K562 (cell line): ENCODE data around the gene STIM1. TPM values are rescaled to one million over a fixed set of nuclear protein-coding genes. Genes with fewer than 3 reads are reported as not detected.

Experiments used
- ATF7 ChIP-seq: fragments of 450-650 bp; IDR thresholded peaks from 2 replicates; pipeline ENCODE4 v1.7.1; 2014; ENCODE audit warnings: mild to moderate bottlenecking, moderate library complexity
- E4F1 ChIP-seq: fragments of 250-450 bp; sonication (Bioruptor Pico); IDR thresholded peaks from 2 replicates; pipeline ENCODE4 v1.5.0; 2021; ENCODE audit warnings: mild to moderate bottlenecking, borderline replicate concordance
- HMGN3 ChIP-seq: IDR thresholded peaks from 2 replicates; pipeline ENCODE4 v1.6.1; 2011; ENCODE audit warnings: borderline replicate concordance, low read depth, mild to moderate bottlenecking, mixed read lengths, low read length; ENCODE audit not compliant: insufficient read length; ENCODE audit errors: extremely low read depth
- MCM2 ChIP-seq: fragments of 450-650 bp; IDR thresholded peaks from 2 replicates; pipeline ENCODE4 v1.6.1; 2017; ENCODE audit warnings: low read depth, mild to moderate bottlenecking
- MIER1 ChIP-seq: fragments of 450-650 bp; IDR thresholded peaks from 2 replicates; pipeline ENCODE4 v1.6.1; 2016; ENCODE audit warnings: antibody characterized with exemption, mild to moderate bottlenecking, low read depth
- NONO ChIP-seq, 2 experiments: fragments of 200-400 bp in 1 of 2; fragments of 450-650 bp in 1 of 2; formaldehyde crosslinking in 1 of 2; IDR thresholded peaks; 2 replicates each; pipeline ENCODE4 v1.6.1; 2017; ENCODE audit warnings: low read depth in 2 of 2, mild to moderate bottlenecking in 2 of 2, moderate library complexity in 2 of 2, low read length in 1 of 2
- SAFB ChIP-seq: fragments of 200-400 bp; formaldehyde crosslinking; IDR thresholded peaks from 2 replicates; pipeline ENCODE4 v1.6.1; 2017; ENCODE audit warnings: low read depth, low read length, borderline replicate concordance
- TCF3 ChIP-seq: sonication (generic); formaldehyde crosslinking; IDR thresholded peaks from 2 replicates; pipeline ENCODE4 v1.4.0; 2020; ENCODE audit warnings: mild to moderate bottlenecking, missing genetic modification reagents
- WHSC1 ChIP-seq: IDR thresholded peaks from one replicate; pipeline ENCODE4 v1.6.1; 2012; ENCODE audit warnings: low read length, control low read depth, inconsistent platforms
- XRCC5 ChIP-seq: fragments of 200-400 bp; formaldehyde crosslinking; IDR thresholded peaks from 2 replicates; pipeline ENCODE4 v1.6.1; 2017; ENCODE audit warnings: low read depth, mild to moderate bottlenecking, low read length
- ZNF354B ChIP-seq: fragments of 250-450 bp; sonication (Bioruptor Pico); IDR thresholded peaks from 2 replicates; pipeline ENCODE4 v1.4.0; 2020
- ZNF785 ChIP-seq: fragments of 250-450 bp; sonication (Bioruptor Pico); IDR thresholded peaks from 2 replicates; pipeline ENCODE4 v1.4.0; 2020; ENCODE audit warnings: mild to moderate bottlenecking
- polyA plus RNA-seq, 8 experiments: library from polyadenylated mRNA; depleted of rRNA in 4 of 8; stranded (reverse) in 5 of 8; unstranded in 3 of 8; fragments of >200 nt; fragmentation: Nextera tagmentation in 2 of 8; fragmentation: Illumina TruSeq in 1 of 8; extraction: Ambion mirVana in 2 of 8; extraction: Trizol in 1 of 8; gene quantifications; 2 replicates each; pipeline versions ENCODE4 v1.2.1 to v1.2.3, GENCODE V29; 2011 to 2014; ENCODE audit warnings: inconsistent platforms in 1 of 8, missing spikeins in 1 of 8
- total RNA-seq, 7 experiments: library from RNA; depleted of rRNA in 6 of 7; stranded (reverse); fragments of >200 nt in 6 of 7; fragmentation: Illumina TruSeq in 2 of 7; extraction: Trizol in 2 of 7; gene quantifications; 2 replicates each; pipeline versions ENCODE4 v1.2.1 to v1.2.3, GENCODE V29; 2011 to 2021; ENCODE audit warnings: low replicate concordance in 1 of 7
- TF ChIP-seq, protein P1 (sequence below): fragments of 200-800 bp; sonication (Bioruptor generic); IDR thresholded peaks from 2 replicates; pipeline ENCODE4 v1.6.1; 2017; ENCODE audit warnings: missing genetic modification characterization, missing compliant biosample characterization
- TF ChIP-seq, protein P2 (sequence below): fragments of 450-650 bp; IDR thresholded peaks from 2 replicates; pipeline ENCODE4 v1.6.1; 2017; ENCODE audit warnings: antibody characterized with exemption, mild to moderate bottlenecking
- TF ChIP-seq, protein P3 (sequence below): fragments of 450-650 bp; IDR thresholded peaks from 2 replicates; pipeline ENCODE4 v1.7.1; 2018; ENCODE audit warnings: mild to moderate bottlenecking, low read depth; ENCODE audit not compliant: partially characterized antibody

Gene STIM1
- total and polyA plus RNA-seq, 9 of the 15 experiments (the other 6 are each of a cell fraction or from before 2014, with no cell fraction given), result 7.7 to 50.5 (median 22.5) TPM

GRCh38 chr11:3807909-3808860 lies 47.3 kb upstream of the STIM1 start, which contains the start of gene PGAP2 (continued):
- TF ChIP-seq E4F1 (CRISPR knock-in tag), result no peak
- TF ChIP-seq, protein P1, sequence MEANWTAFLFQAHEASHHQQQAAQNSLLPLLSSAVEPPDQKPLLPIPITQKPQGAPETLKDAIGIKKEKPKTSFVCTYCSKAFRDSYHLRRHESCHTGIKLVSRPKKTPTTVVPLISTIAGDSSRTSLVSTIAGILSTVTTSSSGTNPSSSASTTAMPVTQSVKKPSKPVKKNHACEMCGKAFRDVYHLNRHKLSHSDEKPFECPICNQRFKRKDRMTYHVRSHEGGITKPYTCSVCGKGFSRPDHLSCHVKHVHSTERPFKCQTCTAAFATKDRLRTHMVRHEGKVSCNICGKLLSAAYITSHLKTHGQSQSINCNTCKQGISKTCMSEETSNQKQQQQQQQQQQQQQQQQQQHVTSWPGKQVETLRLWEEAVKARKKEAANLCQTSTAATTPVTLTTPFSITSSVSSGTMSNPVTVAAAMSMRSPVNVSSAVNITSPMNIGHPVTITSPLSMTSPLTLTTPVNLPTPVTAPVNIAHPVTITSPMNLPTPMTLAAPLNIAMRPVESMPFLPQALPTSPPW (CRISPR knock-in tag), result peak; percentile 41
- 0 out of 2 replicates have a peak, but pooled peaks have one; percentile 26 for TF ChIP-seq ATF7
- TF ChIP-seq, protein P2, sequence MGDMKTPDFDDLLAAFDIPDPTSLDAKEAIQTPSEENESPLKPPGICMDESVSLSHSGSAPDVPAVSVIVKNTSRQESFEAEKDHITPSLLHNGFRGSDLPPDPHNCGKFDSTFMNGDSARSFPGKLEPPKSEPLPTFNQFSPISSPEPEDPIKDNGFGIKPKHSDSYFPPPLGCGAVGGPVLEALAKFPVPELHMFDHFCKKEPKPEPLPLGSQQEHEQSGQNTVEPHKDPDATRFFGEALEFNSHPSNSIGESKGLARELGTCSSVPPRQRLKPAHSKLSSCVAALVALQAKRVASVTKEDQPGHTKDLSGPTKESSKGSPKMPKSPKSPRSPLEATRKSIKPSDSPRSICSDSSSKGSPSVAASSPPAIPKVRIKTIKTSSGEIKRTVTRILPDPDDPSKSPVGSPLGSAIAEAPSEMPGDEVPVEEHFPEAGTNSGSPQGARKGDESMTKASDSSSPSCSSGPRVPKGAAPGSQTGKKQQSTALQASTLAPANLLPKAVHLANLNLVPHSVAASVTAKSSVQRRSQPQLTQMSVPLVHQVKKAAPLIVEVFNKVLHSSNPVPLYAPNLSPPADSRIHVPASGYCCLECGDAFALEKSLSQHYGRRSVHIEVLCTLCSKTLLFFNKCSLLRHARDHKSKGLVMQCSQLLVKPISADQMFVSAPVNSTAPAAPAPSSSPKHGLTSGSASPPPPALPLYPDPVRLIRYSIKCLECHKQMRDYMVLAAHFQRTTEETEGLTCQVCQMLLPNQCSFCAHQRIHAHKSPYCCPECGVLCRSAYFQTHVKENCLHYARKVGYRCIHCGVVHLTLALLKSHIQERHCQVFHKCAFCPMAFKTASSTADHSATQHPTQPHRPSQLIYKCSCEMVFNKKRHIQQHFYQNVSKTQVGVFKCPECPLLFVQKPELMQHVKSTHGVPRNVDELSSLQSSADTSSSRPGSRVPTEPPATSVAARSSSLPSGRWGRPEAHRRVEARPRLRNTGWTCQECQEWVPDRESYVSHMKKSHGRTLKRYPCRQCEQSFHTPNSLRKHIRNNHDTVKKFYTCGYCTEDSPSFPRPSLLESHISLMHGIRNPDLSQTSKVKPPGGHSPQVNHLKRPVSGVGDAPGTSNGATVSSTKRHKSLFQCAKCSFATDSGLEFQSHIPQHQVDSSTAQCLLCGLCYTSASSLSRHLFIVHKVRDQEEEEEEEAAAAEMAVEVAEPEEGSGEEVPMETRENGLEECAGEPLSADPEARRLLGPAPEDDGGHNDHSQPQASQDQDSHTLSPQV, result no peak
- no peak for TF ChIP-seq MCM2
- TF ChIP-seq ZNF785 (CRISPR knock-in tag), result no peak
- TF ChIP-seq MIER1, result no peak; the same call in 1 of the 2 replicates
- TF ChIP-seq XRCC5, result peak; percentile 73
- TF ChIP-seq, protein P3, sequence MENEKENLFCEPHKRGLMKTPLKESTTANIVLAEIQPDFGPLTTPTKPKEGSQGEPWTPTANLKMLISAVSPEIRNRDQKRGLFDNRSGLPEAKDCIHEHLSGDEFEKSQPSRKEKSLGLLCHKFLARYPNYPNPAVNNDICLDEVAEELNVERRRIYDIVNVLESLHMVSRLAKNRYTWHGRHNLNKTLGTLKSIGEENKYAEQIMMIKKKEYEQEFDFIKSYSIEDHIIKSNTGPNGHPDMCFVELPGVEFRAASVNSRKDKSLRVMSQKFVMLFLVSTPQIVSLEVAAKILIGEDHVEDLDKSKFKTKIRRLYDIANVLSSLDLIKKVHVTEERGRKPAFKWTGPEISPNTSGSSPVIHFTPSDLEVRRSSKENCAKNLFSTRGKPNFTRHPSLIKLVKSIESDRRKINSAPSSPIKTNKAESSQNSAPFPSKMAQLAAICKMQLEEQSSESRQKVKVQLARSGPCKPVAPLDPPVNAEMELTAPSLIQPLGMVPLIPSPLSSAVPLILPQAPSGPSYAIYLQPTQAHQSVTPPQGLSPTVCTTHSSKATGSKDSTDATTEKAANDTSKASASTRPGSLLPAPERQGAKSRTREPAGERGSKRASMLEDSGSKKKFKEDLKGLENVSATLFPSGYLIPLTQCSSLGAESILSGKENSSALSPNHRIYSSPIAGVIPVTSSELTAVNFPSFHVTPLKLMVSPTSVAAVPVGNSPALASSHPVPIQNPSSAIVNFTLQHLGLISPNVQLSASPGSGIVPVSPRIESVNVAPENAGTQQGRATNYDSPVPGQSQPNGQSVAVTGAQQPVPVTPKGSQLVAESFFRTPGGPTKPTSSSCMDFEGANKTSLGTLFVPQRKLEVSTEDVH, result peak; percentile 56
- TF ChIP-seq WHSC1, result no peak
- TF ChIP-seq ZNF354B (CRISPR knock-in tag), result no peak
- TF ChIP-seq HMGN3, result peak; percentile 60
- TF ChIP-seq NONO (IDR thresholded peaks at IDR 0.05; ENCODE audit: low read depth in 2 of 2, low read length in 1 of 2), result no peak
- peak; percentile 17; the same call in 1 of the 2 replicates for TF ChIP-seq TCF3 (CRISPR knock-in tag)
- peak; percentile 77 for TF ChIP-seq SAFB
